ENCODE measurements around the gene P2RY6.

- no peak for TF ChIP-seq EP300 (IDR thresholded peaks at IDR 0.05)
- TF ChIP-seq CTCF (IDR thresholded peaks at IDR 0.05) = no peak
Observed at GRCh38 chr11:73286240-73286810, 14.2 kb downstream of the P2RY6 start.
